ENCODE results near the gene HTT. TPM values are rescaled to one million over a fixed set of nuclear protein-coding genes. Genes with fewer than 3 reads are reported as not detected.

HTT gene
- total RNA-seq, 2 experiments from 2014 or later: 56.9 to 62.6 TPM

DNA sequence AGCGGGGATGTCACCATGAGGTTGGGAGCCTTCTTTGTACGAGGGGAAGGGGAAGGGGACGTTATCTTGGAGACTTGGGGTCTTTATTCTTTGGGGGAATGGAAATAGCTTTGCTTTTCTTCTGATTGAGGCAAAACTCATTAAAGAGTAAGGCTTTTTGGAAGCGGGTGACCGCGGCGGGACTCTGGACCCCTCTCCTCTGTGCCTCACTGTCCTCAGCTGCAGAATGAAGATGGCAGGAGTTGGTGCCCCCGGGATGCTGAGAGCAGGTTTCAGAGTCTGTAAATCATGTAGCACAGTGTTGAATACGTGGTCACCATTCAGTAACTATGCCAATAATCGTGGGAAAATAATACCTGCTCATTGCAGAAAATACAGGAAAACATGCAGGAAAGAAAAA, 32.3 kb upstream of the HTT start:
- Histone ChIP-seq H3K27me3 (ENCODE audit: control insufficient read depth in 1 of 2, insufficient read depth in 2 of 2, low read length in 2 of 2) (no peaks in the 10 kb centered on the region), H3K4me3 (ENCODE audit: low read length) (peak overlapping the region; percentile 58), H3K27ac (ENCODE audit: low read depth in 1 of 2, low read length in 2 of 2) (no peak overlapping the region), H3K4me1 (ENCODE audit: insufficient read depth, low read length) (peaks cover 72% of the 10 kb centered on the region), H3K9me3 (ENCODE audit: control insufficient read depth in 1 of 2, insufficient read depth in 1 of 2, low read length in 2 of 2) (peaks cover 0 to 5% of the 10 kb centered on the region in 2 experiments), H3K36me3 (ENCODE audit: insufficient read depth, low read length) (no peaks in the 10 kb centered on the region)
- Mint-ChIP-seq H3K9me3 (peaks cover 3% of the 10 kb centered on the region), H3K27me3 (peaks cover 9% of the 10 kb centered on the region), H3K4me3 (peak overlapping the region; percentile 90), H3K27ac (peak overlapping the region; percentile 82), H3K4me1 (ENCODE audit: low read depth) (peaks cover 51% of the 10 kb centered on the region), H3K36me3 (ENCODE audit: low read depth) (peaks cover 3% of the 10 kb centered on the region)
- TF ChIP-seq, protein P1, sequence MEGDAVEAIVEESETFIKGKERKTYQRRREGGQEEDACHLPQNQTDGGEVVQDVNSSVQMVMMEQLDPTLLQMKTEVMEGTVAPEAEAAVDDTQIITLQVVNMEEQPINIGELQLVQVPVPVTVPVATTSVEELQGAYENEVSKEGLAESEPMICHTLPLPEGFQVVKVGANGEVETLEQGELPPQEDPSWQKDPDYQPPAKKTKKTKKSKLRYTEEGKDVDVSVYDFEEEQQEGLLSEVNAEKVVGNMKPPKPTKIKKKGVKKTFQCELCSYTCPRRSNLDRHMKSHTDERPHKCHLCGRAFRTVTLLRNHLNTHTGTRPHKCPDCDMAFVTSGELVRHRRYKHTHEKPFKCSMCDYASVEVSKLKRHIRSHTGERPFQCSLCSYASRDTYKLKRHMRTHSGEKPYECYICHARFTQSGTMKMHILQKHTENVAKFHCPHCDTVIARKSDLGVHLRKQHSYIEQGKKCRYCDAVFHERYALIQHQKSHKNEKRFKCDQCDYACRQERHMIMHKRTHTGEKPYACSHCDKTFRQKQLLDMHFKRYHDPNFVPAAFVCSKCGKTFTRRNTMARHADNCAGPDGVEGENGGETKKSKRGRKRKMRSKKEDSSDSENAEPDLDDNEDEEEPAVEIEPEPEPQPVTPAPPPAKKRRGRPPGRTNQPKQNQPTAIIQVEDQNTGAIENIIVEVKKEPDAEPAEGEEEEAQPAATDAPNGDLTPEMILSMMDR (IDR thresholded peaks at IDR 0.05): no peak
- DNase-seq (no peak), ATAC-seq (ENCODE audit: poor library complexity) (no peak)
- ChIA-PET CTCF (no interaction called here), POLR2A (interaction anchor here (1.3 to 1.7 kb wide), 2 partner anchors 32 to 78 kb away, joined by 5 to 18 read pairs; partner anchors contain the start of genes GRK4, HTT and HTT-AS)
- intact Hi-C loops (cut with DNase I, micrococcal nuclease): no loop called here

DNA sequence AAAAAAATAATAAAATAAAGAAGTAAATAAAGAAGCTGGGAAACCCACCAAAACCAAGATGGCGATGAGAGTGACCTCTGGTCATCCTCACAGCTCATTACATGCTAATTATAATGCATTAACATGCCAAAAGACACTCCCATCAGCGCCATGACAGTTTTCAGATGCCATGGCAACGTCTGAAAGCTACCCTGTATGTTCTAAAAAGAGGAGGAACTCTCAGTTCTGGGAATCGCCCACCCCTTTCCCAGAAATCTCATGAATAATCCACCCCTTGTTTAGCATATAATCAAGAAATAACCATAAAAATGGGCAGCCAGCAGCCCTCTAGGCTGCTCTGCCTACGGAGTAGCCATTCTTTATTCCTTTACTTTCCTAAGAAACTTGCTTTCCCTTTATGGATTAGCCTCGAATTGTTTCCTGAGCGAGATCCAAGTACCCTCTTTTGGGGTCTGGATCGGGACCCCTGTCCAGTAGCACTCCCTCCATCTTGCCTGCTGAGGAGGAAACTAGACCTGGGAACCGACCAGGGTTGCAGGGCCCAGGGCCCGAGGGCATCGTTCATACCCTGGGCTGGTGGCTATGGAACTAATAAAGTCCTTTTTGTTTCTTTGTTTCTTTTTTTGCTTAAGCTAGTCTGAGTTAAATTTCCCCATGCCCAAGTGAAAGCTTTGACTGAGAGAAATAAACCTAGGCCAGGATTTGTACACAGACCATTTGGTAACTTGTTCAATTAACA, 31.0 kb upstream of the HTT start:
- H3K27ac Mint-ChIP-seq: no peak overlapping the region
- TF ChIP-seq, protein P1 (IDR thresholded peaks at IDR 0.05): no peak
- Histone ChIP-seq H3K27me3 (ENCODE audit: control insufficient read depth in 1 of 2, insufficient read depth in 2 of 2, low read length in 2 of 2) (no peaks in the 10 kb centered on the region), H3K4me1 (ENCODE audit: insufficient read depth, low read length) (peaks cover 68% of the 10 kb centered on the region), H3K9me3 (ENCODE audit: control insufficient read depth in 1 of 2, insufficient read depth in 1 of 2, low read length in 2 of 2) (peaks cover 0 to 5% of the 10 kb centered on the region in 2 experiments), H3K4me3 (ENCODE audit: low read length) (no peak overlapping the region), H3K36me3 (ENCODE audit: insufficient read depth, low read length) (no peaks in the 10 kb centered on the region), H3K27ac (ENCODE audit: low read depth in 1 of 2, low read length in 2 of 2) (no peak overlapping the region)
- intact Hi-C loops (cut with DNase I, micrococcal nuclease): no loop called here
- DNase-seq (no peak), ATAC-seq (ENCODE audit: poor library complexity) (no peak)
- no peak overlapping the region for H3K4me3 Mint-ChIP-seq
- peaks cover under 1% of the 10 kb centered on the region for H3K27me3 Mint-ChIP-seq
- CTCF ChIA-PET: no interaction called here
- peaks cover 3% of the 10 kb centered on the region for H3K9me3 Mint-ChIP-seq
- POLR2A ChIA-PET: no interaction called here
- peaks cover 50% of the 10 kb centered on the region for H3K4me1 Mint-ChIP-seq (ENCODE audit: low read depth)
- H3K36me3 Mint-ChIP-seq (ENCODE audit: low read depth): peaks cover 3% of the 10 kb centered on the region

DNA sequence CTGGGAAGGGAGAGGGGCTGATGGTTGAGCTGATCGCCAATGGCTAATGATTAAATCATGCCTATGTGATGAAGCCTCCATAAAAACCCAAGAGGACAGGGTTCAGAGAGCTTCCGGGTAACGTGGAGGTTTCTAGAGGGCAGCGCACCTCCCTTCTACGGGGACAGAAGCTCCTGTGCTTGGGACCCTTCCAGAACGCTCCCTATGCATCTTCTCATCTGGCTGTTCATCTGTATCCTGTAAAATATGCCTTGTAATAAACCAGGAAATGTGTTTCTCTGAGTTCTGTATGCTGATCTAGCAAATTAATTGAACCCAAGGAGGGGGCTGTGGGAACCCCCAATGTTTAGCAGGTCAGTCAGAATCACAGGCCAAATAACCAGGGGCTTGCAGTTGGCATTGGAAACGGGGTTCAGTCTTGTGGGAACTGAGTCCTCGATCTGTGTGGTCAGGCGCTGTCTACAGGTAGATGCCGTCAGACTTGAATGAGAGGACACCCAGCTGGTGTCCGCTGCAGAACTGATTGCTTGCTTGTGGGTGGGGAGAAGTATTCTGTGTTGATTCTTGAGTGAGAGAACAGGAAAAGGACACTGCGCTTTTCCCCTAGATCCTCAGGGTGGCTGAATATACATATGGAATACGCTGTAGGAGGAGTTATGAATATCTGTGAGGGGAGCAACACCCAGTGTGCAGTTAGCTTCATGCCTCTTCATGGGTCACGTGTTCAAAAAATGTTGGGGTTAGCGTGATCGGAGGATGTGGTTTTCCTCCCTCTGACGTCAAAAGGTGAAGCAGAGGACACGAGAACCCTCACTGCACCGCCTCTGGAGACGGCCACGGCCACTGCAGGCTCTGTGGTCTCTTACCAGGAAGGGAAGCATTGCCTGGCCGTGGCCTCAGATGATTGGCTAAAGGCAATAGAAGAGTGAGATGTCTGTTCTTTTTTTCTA, 29.3 kb upstream of the HTT start:
- DNase-seq: peak; percentile 33 to 93 (median 61)
- Histone ChIP-seq H3K27ac (ENCODE audit: low read depth in 1 of 2, low read length in 2 of 2) (no peak overlapping the region), H3K27me3 (ENCODE audit: control insufficient read depth in 1 of 2, insufficient read depth in 2 of 2, low read length in 2 of 2) (no peaks in the 10 kb centered on the region), H3K36me3 (ENCODE audit: insufficient read depth, low read length) (no peaks in the 10 kb centered on the region), H3K9me3 (ENCODE audit: control insufficient read depth in 1 of 2, insufficient read depth in 1 of 2, low read length in 2 of 2) (peaks cover 0 to 5% of the 10 kb centered on the region in 2 experiments), H3K4me3 (ENCODE audit: low read length) (no peak overlapping the region), H3K4me1 (ENCODE audit: insufficient read depth, low read length) (peaks cover 65% of the 10 kb centered on the region)
- peak; percentile 82 for ATAC-seq (ENCODE audit: poor library complexity)
- intact Hi-C loops (cut with DNase I, micrococcal nuclease): loop anchor here (5.0 kb wide), 2 partner anchors 288 to 837 kb away; partner anchors contain the start of gene TNIP2 (in 1 of the 2)
- TF ChIP-seq, protein P1 (IDR thresholded peaks at IDR 0.05): no peak
- POLR2A ChIA-PET: interaction anchor here (0.6 to 1.3 kb wide), 3 partner anchors 29 to 632 kb away, joined by 3 to 9 read pairs (median 3); partner anchors contain the start of genes GRK4 and NOP14
- CTCF ChIA-PET: no interaction called here
- Mint-ChIP-seq H3K4me3 (peak overlapping the region; percentile 72), H3K27me3 (no peaks in the 10 kb centered on the region), H3K36me3 (ENCODE audit: low read depth) (peaks cover 3% of the 10 kb centered on the region), H3K27ac (peak overlapping the region; percentile 83), H3K9me3 (peaks cover 3% of the 10 kb centered on the region), H3K4me1 (ENCODE audit: low read depth) (peaks cover 49% of the 10 kb centered on the region)
